GM12874 (cell line): ENCODE data around the gene TNNT2.
A peak's percentile ranks its signal among the peaks of the same experiment; 100 is the strongest.

Source experiments
- TF ChIP-seq, protein P1 (sequence below): IDR thresholded peaks from 2 replicates; pipeline ENCODE4 v1.5.1; 2011; ENCODE audit warnings: low read depth, mild to moderate bottlenecking, control low read depth, low read length, moderate library complexity; ENCODE audit not compliant: insufficient read depth

TNNT2 gene

DNA sequence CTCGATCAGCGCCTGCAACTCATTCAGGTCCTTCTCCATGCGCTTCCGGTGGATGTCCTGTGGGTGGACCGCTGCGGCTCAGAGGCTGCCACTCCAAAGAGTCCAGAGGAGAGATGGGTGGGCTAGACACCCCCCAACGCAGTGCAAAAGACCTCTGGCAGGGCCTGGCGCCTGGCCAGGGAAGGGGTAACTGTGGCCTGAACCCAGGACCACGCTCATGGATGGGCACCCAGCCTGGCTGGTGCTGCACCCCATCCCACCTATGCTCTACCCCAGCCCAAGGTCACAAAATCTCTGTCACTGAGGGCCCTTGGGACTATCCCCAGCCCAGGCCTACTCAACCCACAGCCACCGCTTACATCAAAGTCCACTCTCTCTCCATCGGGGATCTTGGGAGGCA is 12.2 kb downstream of the TNNT2 start:
- TF ChIP-seq, protein P1, sequence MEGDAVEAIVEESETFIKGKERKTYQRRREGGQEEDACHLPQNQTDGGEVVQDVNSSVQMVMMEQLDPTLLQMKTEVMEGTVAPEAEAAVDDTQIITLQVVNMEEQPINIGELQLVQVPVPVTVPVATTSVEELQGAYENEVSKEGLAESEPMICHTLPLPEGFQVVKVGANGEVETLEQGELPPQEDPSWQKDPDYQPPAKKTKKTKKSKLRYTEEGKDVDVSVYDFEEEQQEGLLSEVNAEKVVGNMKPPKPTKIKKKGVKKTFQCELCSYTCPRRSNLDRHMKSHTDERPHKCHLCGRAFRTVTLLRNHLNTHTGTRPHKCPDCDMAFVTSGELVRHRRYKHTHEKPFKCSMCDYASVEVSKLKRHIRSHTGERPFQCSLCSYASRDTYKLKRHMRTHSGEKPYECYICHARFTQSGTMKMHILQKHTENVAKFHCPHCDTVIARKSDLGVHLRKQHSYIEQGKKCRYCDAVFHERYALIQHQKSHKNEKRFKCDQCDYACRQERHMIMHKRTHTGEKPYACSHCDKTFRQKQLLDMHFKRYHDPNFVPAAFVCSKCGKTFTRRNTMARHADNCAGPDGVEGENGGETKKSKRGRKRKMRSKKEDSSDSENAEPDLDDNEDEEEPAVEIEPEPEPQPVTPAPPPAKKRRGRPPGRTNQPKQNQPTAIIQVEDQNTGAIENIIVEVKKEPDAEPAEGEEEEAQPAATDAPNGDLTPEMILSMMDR, result no peak

DNA sequence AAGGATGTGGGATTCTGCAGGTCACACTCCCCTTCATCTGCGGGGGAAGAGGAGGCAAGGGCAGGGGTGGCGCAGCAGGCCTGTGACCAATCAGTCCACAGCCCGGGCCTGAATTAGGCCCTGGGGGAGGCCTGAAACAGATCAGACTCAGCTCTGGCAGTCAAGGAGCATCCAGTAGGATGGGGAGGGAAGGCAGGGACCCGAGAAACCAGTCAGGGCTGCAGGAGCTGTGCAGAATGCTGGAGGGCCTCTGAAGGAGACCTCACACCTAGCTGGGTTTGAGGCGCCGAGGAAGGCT is 12.7 kb downstream of the TNNT2 start:
- TF ChIP-seq, protein P1, result no peak

DNA sequence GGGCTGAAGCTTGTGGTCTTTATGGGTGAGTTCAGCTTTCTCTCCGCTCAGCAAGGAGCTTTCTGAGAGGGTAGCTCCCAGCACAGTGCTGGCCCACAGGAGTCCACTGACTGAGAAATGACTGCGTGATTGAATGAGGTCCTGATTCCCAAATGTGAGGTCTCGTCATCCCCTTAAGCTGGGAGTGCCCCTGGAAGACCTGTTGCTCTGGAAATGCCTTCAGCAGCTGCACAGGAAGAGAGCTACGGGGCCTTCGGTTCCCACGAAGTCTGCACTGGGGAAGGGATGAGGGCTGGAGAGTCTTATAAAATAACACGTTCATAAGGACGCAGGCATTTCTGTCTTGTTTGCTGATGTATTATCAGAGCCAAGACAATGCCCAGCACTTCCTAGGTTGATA is 14.0 kb downstream of the TNNT2 start:
- TF ChIP-seq, protein P1, result no peak

DNA sequence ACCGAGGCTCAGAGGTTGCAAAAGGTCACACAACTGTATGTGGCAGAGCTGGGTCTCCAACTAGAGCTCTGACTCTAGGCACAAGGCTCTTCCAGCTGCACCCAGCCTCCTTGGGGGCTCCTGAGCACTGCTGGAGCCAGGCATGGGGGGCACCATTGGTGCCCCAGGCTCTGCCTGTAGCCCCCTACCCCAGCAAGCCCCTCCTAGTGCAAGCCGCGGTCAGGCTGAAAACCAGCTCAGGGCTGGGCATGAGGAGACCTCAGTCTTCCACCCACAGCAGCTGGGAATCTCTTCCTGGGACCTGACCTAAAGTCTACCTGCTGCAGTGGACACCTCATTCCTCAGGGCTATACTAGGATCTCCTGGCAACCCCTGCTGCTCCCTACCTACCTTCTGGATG is 14.6 kb downstream of the TNNT2 start:
- TF ChIP-seq, protein P1, result no peak

DNA sequence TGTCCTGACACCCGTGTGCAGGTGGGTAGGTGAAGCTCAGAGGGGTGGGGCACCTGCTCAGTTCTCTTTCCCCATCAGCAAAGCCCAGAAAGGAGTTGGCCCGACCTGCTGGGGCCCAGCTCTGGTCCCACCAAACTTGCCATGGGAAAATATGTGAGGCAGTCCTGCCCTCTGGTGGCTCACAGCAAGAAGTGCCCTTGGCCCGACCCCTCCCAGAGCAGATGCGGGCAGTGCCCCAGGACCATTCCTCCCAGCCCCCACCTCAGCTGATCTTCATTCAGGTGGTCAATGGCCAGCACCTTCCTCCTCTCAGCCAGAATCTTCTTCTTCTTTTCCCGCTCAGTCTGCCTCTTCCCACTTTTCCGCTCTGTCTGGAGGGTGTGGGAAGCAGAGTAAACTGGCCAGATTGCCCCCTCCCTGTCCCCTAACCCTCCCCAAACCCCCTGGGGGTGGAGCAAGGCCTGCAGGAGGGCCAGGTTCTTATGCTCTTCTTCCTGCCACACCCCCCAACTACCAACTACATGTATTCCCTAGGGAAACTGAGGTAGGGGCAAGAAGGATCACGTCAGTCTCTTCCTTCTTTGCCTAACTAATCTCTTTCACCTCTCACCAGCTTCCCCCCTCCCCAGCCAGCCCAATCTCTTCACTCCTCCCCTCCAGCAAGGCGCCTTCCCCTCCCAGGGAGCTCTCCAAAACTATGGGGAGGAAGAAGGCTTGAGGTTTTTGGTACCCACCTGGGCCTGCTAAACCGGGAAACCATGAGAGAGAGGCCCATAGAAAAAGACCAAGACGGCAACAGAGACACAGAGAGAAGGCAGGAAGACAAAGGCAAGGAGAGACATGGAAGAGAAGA is 15.6 kb downstream of the TNNT2 start:
- TF ChIP-seq, protein P1, result peak; percentile 80

GRCh38 chr1:201360901-201361651 is 16.4 kb downstream of the TNNT2 start:
- TF ChIP-seq, protein P1, result no peak

GRCh38 chr1:201360486-201360885 is 17.0 kb downstream of the TNNT2 start:
- TF ChIP-seq, protein P1, result no peak
